ENCODE results near the gene ARID5B. TPM values are rescaled to one million over a fixed set of nuclear protein-coding genes. Genes with fewer than 3 reads are reported as not detected.

ARID5B gene
- polyA plus RNA-seq, 1 of the 3 experiments (the other 2 are of a cell fraction) = 10.9 TPM

GRCh38 chr10:61910226-61910805 lies 8.8 kb downstream of the ARID5B start:
- Histone ChIP-seq H3K4me3 (ENCODE audit: low read depth in 2 of 2, low read length in 1 of 2) (no peak overlapping the region), H3K79me2 (ENCODE audit: insufficient read depth) (peaks cover 88% of the 10 kb centered on the region), H4K20me1 (ENCODE audit: insufficient read depth) (peaks cover 6% of the 10 kb centered on the region; the same call in 1 of the 2 replicates), H3F3A (replicated peaks; ENCODE audit: insufficient read depth) (no peaks in the 10 kb centered on the region), H3K27ac (ENCODE audit: low read depth in 2 of 2, low read length in 1 of 2) (no peak overlapping the region), H3K36me3 (replicated peaks in 1 of 2; ENCODE audit: control insufficient read depth in 1 of 2, insufficient read depth in 2 of 2, low read length in 1 of 2) (peaks cover 17 to 33% of the 10 kb centered on the region in 2 experiments), H3K4me2 (no peak overlapping the region), H3K4me1 (ENCODE audit: control insufficient read depth in 1 of 2, insufficient read depth in 2 of 2, low read depth in 1 of 2, low read length in 1 of 2) (peaks cover 0 to 30% of the 10 kb centered on the region in 2 experiments; a peak in 3 of 4 replicates), H2AFZ (ENCODE audit: low read depth) (no peak overlapping the region), H3K9ac (no peak overlapping the region), H3K9me2 (no peaks in the 10 kb centered on the region), H3K9me3 (no peaks in the 10 kb centered on the region), H3K27me3 (ENCODE audit: insufficient read depth) (no peaks in the 10 kb centered on the region)
- no peak for DNase-seq
- no peak for TF ChIP-seq MEF2A (IDR thresholded peaks at IDR 0.05; ENCODE audit: borderline replicate concordance, low read depth)
- no peak for TF ChIP-seq TEAD4 (IDR thresholded peaks at IDR 0.05; ENCODE audit: borderline replicate concordance, insufficient read depth)
- TF ChIP-seq NFIC (IDR thresholded peaks at IDR 0.05; ENCODE audit: borderline replicate concordance) = no peak
- 94% methylated on average over 6 of the region's 6 CpGs for WGBS (ENCODE audit: low lambda C conversion rate)
- ChIA-PET CTCF (interaction anchor here (0.9 kb wide), 1 partner anchor 334 kb away, joined by 3 read pairs; no protein-coding TSS in a partner anchor), POLR2A (no interaction called here)

- no peak overlapping the region for H2AFZ ChIP-seq (ENCODE audit: low read depth)
- ChIA-PET CTCF (no interaction called here), POLR2A (no interaction called here)
- DNase-seq = no peak
- no peaks in the 10 kb centered on the region for H3K9me2 ChIP-seq
- peaks cover 17 to 34% of the 10 kb centered on the region in 2 experiments for H3K36me3 ChIP-seq (replicated peaks in 1 of 2; ENCODE audit: control insufficient read depth in 1 of 2, insufficient read depth in 2 of 2, low read length in 1 of 2)
- no peak overlapping the region for H3K27ac ChIP-seq (ENCODE audit: low read depth in 2 of 2, low read length in 1 of 2)
- TF ChIP-seq IRF3 (IDR thresholded peaks at IDR 0.05; ENCODE audit: low read depth, low read length) = no peak
- TF ChIP-seq RAD21 (IDR thresholded peaks at IDR 0.05; ENCODE audit: low read length) = no peak
- TF ChIP-seq MXI1 (IDR thresholded peaks at IDR 0.05; ENCODE audit: low read depth, low read length) = no peak
- no peak for TF ChIP-seq MAX (IDR thresholded peaks at IDR 0.05; ENCODE audit: low read depth)
- TF ChIP-seq RCOR1 (IDR thresholded peaks at IDR 0.05; ENCODE audit: low read length) = no peak
- no peak for TF ChIP-seq RXRA (IDR thresholded peaks at IDR 0.05; ENCODE audit: borderline replicate concordance, low read depth)
- TF ChIP-seq FOSL2 (IDR thresholded peaks at IDR 0.05; ENCODE audit: borderline replicate concordance, low read depth) = no peak
- no peak for TF ChIP-seq USF2 (IDR thresholded peaks at IDR 0.05; ENCODE audit: borderline replicate concordance, low read depth, low read length)
- no peak for TF ChIP-seq SMC3 (IDR thresholded peaks at IDR 0.05; ENCODE audit: low read depth, low read length)
- TF ChIP-seq GATA2 (CRISPR knock-in tag; IDR thresholded peaks at IDR 0.05) = no peak
- TF ChIP-seq ELF1 (IDR thresholded peaks at IDR 0.05) = no peak
- H3K27me3 ChIP-seq (ENCODE audit: insufficient read depth) = no peaks in the 10 kb centered on the region
- H3K9me3 ChIP-seq = no peaks in the 10 kb centered on the region
- no peaks in the 10 kb centered on the region for H3F3A ChIP-seq (replicated peaks; ENCODE audit: insufficient read depth)
- no peak overlapping the region for H3K4me2 ChIP-seq
- peaks cover 0 to 24% of the 10 kb centered on the region in 2 experiments; a peak in 3 of 4 replicates for H3K4me1 ChIP-seq (ENCODE audit: control insufficient read depth in 1 of 2, insufficient read depth in 2 of 2, low read depth in 1 of 2, low read length in 1 of 2)
- peaks cover 88% of the 10 kb centered on the region for H3K79me2 ChIP-seq (ENCODE audit: insufficient read depth)
- H4K20me1 ChIP-seq (ENCODE audit: insufficient read depth) = peaks cover 6% of the 10 kb centered on the region; the same call in 1 of the 2 replicates
- H3K9ac ChIP-seq = no peak overlapping the region
- no peak overlapping the region for H3K4me3 ChIP-seq (ENCODE audit: low read depth in 2 of 2, low read length in 1 of 2)
- 69% methylated on average over 2 of the region's 2 CpGs for WGBS (ENCODE audit: low lambda C conversion rate)
These were observed 9.4 kb downstream of the ARID5B start for GRCh38 chr10:61910894-61911293.
